ENCODE measurements around the gene NNT.

DNA sequence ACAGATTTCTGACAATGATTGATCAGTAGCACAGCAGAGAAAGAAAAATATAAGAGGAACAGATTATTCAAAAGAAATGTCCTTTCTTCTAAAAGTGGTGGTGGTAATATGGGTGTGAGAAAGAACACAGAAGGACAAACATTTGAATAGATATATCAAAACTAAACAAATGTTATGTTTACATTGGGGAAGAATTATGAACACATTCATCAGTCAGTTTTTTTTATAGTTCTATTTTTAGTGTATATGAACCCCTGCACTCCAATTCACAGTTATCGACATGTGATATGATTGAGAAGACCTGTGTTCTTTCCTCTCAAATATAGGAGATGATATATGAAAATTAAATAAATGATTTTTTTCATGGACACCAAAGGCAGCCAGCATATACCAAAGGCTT lies 128.6 kb downstream of the NNT start:
- TF ChIP-seq, protein P1, sequence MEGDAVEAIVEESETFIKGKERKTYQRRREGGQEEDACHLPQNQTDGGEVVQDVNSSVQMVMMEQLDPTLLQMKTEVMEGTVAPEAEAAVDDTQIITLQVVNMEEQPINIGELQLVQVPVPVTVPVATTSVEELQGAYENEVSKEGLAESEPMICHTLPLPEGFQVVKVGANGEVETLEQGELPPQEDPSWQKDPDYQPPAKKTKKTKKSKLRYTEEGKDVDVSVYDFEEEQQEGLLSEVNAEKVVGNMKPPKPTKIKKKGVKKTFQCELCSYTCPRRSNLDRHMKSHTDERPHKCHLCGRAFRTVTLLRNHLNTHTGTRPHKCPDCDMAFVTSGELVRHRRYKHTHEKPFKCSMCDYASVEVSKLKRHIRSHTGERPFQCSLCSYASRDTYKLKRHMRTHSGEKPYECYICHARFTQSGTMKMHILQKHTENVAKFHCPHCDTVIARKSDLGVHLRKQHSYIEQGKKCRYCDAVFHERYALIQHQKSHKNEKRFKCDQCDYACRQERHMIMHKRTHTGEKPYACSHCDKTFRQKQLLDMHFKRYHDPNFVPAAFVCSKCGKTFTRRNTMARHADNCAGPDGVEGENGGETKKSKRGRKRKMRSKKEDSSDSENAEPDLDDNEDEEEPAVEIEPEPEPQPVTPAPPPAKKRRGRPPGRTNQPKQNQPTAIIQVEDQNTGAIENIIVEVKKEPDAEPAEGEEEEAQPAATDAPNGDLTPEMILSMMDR (conservative IDR thresholded peaks at IDR 0.05) = no peak
- TF ChIP-seq EZH2 (IDR thresholded peaks at IDR 0.05; ENCODE audit: low read depth) = no peak

All from PC-9 (cell line).